Renal cortex interstitium (tissue), 11 donors: ENCODE measurements around the gene DIAPH2. TPM values are rescaled to one million over a fixed set of nuclear protein-coding genes. Genes with fewer than 3 reads are reported as not detected.
"Not testable (repeated sequence)": the region's sequence is repeated elsewhere in the genome, so short reads cannot be mapped to it uniquely, and the experiment has no call there.

ENCODE experiments used
- DNase-seq, 11 donors: peaks; one replicate each; pipeline ENCODE4 v3.0.0-alpha.2; 2013; ENCODE audit warnings: low read depth in 9 of 11, low spot score in 4 of 11; ENCODE audit errors: extremely low read depth in 1 of 11
- polyA plus RNA-seq, 3 donors: library from polyadenylated mRNA; unstranded; fragments of 120-200 nt; gene quantifications; one replicate each; pipeline ENCODE4 v1.2.1, GENCODE V29; 2013; ENCODE audit not compliant: insufficient read length in 3 of 3

DIAPH2 gene
- polyA plus RNA-seq, 3 donors = 7.8 to 8.9 (median 8.7) TPM

DNA sequence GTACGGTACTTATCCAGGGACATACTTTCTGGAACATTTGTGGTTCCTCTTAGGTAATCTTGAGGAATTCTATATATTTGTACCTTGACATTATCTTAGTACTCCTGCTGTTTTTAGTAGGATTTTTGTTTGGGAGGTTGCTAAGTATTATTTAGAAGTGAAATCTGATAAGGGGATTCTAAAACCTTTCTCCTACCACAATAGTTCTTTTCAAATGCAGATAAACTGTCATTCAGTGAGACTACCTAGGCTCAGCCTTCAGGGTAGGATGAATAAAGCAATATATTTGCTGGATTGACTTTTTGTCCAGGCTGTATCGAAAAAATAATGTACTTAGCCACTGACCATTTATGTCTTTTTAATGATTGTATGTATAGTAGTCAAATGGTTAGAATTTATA lies 25.4 kb downstream of the DIAPH2 start:
- DNase-seq = no peak

DNA sequence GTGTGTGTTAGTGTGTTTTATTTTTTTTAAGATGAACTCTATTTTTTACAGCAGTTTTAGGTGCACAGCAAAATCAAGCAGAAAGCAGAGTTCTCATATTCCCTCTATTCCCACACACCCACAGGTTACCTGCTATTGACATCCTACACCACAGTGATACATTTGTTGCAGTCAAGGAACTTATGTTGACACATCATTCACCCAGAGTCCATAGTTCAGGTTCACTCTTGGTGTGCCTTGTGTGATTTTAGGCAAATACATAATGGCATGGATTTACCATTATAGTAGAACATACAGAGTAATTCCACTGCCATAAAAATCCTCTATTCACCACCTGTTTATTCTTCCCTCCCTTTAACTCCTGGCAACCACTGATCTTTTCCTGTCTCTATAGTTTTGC lies 28.7 kb downstream of the DIAPH2 start:
- DNase-seq = no peak

GRCh38 chrX:96714393-96714792 lies 29.8 kb downstream of the DIAPH2 start:
- not testable (repeated sequence) for DNase-seq

- DNase-seq = no peak
Observed at GRCh38 chrX:96715481-96715880, 30.8 kb downstream of the DIAPH2 start.

- DNase-seq = no peak
Observed at GRCh38 chrX:96719161-96719875, 34.7 kb downstream of the DIAPH2 start.

- DNase-seq = peak in 1 of 11 donors; percentile 4
Observed at GRCh38 chrX:96721354-96721753, 36.7 kb downstream of the DIAPH2 start.

- no peak for DNase-seq
Observed at GRCh38 chrX:96722781-96723180, 38.1 kb downstream of the DIAPH2 start.

DNA sequence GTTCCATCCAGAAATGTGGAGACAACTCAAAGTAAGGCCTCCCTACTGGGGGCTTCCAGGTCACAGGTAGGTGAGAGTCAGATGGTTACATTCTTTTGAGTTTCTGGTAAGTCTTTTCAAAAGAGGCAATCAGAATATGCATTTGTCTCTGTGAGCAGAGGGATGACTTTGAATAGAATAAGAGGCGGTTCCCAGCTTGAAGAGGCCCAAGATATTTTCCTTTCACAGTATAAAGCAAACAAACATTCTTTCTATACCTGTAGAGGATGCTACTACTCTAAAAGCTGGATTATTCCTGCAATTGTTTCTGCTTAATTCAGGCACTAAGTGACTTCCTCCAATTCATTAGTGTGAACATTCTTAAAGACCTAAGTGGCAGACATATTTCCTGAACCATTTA lies 44.4 kb downstream of the DIAPH2 start:
- no peak for DNase-seq

DNA sequence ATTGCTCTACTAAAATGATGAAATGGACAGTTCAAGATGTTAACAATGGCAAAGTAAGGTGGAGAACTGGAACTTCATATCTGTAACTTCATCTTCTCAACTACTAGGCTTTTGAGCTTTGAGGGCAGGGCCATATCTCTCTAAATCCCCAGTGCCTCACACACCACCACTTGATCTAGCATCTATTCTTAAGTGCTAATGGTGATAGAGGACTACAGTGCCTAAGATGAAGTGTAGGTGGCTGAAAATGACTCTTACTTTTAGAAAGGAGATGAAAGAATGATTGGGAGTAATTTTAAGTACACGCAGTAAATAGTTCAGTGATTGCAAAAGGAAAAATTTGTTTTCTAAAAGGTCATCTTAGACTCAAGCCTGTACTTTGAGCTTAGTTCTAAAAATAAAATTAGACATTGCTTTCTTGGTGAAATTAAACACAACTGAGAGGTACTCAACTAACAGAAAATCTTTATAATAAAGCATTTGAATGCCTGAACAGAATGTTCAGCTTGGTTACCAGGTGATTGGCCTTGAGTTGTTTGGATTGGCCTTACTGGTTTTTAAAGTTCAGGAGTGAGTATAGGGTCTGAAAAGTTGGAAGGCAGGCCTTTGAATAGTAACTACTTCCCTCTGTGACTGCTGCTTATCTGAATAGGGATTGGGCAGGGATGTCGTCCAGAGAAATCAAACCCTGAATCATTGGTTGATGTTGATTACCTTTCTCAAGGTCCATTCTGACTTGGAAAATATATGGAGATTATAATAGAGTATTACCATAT lies 45.4 kb downstream of the DIAPH2 start:
- DNase-seq = no peak

DNA sequence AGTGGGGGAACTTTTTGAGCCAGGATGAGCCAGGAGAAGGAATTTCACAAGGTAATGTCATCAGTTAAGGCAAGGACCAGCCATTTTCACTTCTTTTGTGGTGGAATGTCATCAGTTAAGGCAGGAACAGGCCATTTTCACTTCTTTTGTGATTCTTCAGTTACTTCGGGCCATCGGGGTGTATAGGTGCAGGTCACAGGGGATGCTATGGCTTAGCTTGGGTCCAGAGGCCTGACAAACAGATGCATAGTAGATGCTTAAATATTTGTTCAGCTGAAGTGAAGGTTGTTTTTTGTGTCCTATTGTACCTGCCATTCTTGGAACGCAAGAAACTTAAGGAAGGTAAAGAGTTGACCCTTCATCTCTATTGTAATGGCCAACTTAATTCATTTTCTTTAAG lies 46.4 kb downstream of the DIAPH2 start:
- DNase-seq = not testable (repeated sequence)

DNA sequence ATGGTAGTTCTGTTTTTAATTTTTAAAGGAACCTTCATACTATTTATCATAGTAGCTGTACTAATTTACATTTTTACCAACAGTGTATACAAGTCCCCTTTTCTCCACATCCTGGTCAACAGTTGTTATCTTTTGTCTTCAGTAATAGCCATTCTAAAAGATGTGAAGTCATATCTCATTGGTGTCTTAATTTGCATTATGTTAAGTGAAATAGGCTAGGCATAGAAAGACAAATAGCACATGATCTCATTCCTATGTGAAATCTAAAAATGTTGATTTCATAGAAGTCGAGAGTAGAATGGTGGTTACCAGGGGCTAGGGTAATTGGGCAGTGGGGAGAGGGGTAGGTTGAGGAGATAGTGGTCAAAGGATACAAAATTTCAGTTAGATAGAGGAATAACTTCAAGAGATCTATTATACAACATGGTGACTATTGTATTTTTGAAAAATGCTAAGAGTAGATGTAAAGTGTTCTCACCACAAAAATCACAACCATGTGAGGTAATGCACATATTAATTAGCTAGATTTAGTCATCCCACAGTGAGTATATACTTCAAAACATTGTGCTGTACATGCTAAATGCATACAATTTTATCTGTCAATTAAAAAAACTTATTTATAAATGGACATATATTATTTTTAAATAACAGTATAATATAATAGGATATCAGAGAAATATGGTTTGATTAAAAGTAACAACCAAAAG lies 58.9 kb downstream of the DIAPH2 start:
- DNase-seq = no peak

DNA sequence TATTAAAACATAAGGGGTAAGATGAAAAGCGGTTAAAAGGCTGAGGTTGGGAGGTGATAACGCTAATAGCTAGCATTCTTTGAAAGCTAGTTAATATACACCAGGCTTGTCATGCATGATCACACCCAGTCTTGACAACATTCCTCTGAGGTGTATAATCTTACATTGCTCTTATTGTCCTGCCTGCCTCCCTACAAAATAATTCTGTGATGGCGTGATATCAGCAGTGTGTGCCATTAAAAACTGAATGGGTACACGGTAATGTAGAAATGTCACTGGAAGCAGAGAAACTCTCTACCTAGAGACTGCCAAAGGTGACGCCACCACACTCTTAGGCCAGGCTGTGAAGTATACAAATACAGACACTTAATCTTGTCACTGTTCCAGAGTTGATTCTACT lies 68.1 kb downstream of the DIAPH2 start:
- DNase-seq = peak in 3 of 11 donors; percentile 17 to 21 (median 18)

DNA sequence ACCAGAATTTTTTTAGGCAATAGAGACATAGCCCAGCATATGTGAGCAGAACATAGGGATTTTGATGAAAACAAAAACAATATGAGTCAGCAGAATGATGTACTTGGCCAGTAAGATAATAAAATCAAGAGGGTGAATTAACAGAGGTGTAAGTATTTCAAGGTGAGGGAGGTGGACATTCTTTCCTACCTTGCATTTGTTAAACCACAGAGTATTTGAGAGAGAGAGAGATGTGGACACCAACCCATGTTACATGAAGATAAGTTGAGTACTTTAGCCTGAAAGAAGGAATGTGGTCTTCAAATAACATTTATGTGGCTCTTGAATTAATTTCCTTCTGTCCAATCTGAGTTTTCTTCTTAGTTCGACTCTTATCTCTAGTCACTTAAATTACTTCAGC lies 68.6 kb downstream of the DIAPH2 start:
- DNase-seq = no peak

- no peak for DNase-seq
Observed at GRCh38 chrX:96756491-96756890, 71.8 kb downstream of the DIAPH2 start.

GRCh38 chrX:96761566-96761965 lies 76.9 kb downstream of the DIAPH2 start:
- DNase-seq = no peak

- no peak for DNase-seq
Observed at GRCh38 chrX:96763608-96764007, 79.0 kb downstream of the DIAPH2 start.

DNA sequence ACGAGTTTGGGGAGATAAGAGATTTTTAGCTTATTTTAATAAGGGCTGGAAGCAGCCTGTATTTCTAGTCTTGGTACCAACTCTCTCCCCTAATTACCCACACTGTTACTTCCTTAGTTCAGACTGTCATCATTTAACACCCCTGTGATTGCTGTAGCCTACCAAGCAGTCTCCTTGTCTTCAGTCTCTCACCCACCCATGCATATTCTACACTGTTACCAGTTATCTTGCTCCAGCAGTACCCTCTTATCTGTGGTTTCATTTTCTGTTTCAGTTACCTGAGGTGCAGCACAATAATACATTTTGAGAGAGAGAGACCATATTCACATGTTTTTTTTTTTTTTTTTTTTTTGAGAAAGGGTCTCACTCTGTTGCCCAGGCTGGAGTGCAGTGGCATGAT lies 80.2 kb downstream of the DIAPH2 start:
- no peak for DNase-seq

DNA sequence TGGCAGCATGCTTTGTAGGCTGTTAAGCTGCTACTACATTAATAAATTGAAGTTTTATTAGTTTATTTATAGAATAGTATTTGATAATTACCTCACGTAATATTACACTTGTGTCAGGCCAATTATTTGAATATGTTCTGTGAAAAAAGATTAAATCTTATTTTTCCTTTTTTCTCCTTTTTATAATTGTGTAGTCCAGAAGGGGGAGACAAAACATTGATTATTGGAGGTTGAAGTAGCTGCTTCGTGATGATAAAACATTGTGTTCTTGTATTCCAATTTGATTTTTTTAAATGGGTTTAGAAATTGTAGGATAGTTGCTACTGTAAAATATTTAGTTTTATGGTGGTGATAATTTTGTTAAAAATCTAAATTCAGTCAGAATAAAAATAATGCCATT lies 85.7 kb downstream of the DIAPH2 start:
- peak in 2 of 11 donors; percentile 8 to 18 for DNase-seq

DNA sequence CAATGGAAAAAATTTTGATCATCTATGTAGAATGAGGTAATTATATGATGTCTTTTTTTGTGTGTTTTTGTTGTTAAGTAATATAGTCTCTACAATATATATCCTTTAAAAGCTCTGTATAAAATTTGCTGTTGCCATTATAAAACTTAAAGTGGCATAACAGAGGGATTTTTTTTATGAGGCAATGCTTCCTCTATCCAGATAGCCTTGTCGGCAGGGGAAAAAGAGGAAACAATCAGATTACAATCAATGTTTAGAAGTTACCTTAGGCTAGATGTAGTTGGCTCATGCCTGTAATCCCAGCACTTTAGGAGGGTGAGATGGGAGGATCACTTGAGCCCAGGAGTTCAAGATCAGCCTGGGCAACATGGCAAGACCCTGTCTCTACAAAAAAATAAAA lies 86.8 kb downstream of the DIAPH2 start:
- DNase-seq = no peak

DNA sequence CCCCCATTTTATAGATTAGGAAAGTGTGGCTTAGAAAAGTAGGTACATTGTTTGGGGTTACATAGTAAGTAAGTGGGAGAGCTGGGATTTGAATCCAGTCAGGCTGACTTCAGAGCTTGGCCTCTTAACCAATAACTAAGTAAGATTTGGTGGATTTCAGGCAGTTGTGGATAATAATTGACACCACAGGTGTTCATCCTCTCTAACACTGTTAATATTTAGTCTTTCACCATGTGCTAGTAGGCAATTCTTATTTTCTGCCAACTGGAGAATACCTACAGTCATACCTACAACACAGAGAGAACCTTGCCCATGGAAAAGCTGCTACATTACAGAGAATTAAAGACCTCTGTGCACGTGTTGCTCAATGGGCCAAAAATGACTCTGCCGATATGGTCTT lies 89.5 kb downstream of the DIAPH2 start:
- DNase-seq = no peak
